Stimulated activated naive CD8-positive, alpha-beta T cell treated with anti-CD3 and anti-CD28 coated beads, Interleukin-15, amount 100 ng/mL, for 72 hours (primary cell): ENCODE measurements around the gene IL20RA.
A peak's percentile ranks its signal among the peaks of the same experiment; 100 is the strongest.

Experiments used
- ATAC-seq: fragments of 150-1000 bp; cut with Tn5 transposase; 2 replicates; pipeline ENCODE4 v1.10.0; 2021; ENCODE audit warnings: mild to moderate bottlenecking, moderate library complexity
- DNase-seq, 2 donors: peaks; one replicate each; pipeline ENCODE4 v3.0.0; 2021 to 2022
- H3K27ac Mint-ChIP-seq, 2 donors: one replicate each; pipeline ENCODE4 v1.8.0; 2022; ENCODE audit warnings: mild to moderate bottlenecking in 2 of 2, mixed read lengths in 2 of 2, moderate library complexity in 2 of 2
- H3K27me3 Mint-ChIP-seq: one replicate; pipeline ENCODE4 v1.8.0; 2022; ENCODE audit warnings: mixed read lengths
- H3K4me1 Mint-ChIP-seq: one replicate; pipeline ENCODE4 v1.8.0; 2022; ENCODE audit warnings: mild to moderate bottlenecking, mixed read lengths
- H3K4me3 Mint-ChIP-seq, 2 donors: one replicate each; pipeline ENCODE4 v1.8.0; 2022; ENCODE audit warnings: mild to moderate bottlenecking in 2 of 2, mixed read lengths in 2 of 2, moderate library complexity in 1 of 2
- H3K9me3 Mint-ChIP-seq, 2 donors: one replicate each; pipeline ENCODE4 v1.8.0; 2022; ENCODE audit warnings: mixed read lengths in 2 of 2

The IL20RA gene

DNA sequence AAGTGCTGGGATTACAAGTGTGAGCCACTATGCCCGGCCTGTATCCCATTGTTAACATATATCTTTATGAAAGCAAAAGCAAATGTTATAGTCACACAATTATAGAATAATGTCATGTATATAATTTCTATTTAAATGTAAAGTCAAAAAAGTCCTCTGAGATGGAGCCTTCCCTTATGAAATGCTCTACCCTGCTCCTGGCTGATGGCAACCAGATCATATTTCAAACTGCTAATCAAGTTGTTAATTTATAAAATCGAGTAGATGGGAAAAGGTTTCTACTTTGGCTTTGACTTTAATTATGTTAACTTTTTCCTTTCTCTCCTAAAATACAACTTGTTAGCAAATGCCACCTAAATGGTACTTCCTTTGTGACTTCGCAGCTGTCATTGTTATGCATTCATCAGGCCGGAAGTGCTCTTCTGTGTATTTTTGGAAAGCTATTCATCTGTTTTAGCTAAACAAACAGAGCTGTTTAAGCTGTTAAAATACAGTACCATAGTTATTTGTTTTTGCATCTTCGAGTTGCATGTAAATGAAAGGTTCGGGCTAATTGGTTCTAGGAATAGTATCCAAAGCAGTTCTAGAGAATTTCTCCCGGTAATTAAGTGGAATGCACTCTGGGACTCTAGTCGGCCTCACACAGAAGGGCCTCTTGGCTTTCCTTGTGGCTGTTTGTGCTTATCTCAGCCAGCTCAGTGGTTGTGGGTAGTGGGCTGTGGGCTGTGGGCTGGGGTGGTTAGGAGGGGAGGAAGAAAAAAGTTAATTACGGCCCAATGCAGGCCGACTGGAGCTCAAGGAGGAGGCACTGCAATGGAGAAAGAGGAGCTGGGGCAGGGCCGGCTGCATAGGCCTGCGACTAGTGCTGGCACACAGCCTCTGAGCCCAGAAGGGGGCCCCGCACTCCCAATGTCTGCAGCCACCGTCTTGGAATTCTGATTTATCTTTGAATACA is 87.9 kb downstream of the IL20RA start:
- no peaks in the 10 kb centered on the region for H3K9me3 Mint-ChIP-seq
- H3K27me3 Mint-ChIP-seq = peaks cover 32% of the 10 kb centered on the region
- H3K4me3 Mint-ChIP-seq = no peak overlapping the region
- peak overlapping the region; percentile 65 to 84 for H3K27ac Mint-ChIP-seq
- no peak for ATAC-seq
- H3K4me1 Mint-ChIP-seq = peaks cover 8% of the 10 kb centered on the region
- no peak for DNase-seq

DNA sequence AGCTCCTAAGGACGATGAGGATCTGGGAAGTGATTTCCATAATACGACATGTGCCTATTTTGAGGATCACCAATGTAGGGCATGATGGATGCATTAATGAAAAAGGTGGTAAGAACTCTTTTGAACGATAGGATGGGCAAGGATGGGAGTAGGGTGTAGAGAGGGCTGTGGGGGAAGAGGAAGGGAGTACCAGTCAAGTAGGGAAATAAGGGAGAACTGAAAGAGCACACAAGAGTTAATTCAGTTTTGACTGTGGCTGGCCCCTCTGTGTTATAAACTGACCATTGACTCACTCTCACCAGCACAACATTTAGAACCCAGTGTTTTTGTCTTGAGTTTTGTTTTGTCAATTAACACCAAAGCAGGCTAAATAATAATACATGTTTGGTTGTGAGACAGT is 89.6 kb downstream of the IL20RA start:
- ATAC-seq = no peak
- no peaks in the 10 kb centered on the region for H3K9me3 Mint-ChIP-seq
- H3K4me1 Mint-ChIP-seq = peaks cover 8% of the 10 kb centered on the region
- no peak overlapping the region for H3K4me3 Mint-ChIP-seq
- no peak for DNase-seq
- H3K27me3 Mint-ChIP-seq = peaks cover 28% of the 10 kb centered on the region
- H3K27ac Mint-ChIP-seq = no peak overlapping the region

DNA sequence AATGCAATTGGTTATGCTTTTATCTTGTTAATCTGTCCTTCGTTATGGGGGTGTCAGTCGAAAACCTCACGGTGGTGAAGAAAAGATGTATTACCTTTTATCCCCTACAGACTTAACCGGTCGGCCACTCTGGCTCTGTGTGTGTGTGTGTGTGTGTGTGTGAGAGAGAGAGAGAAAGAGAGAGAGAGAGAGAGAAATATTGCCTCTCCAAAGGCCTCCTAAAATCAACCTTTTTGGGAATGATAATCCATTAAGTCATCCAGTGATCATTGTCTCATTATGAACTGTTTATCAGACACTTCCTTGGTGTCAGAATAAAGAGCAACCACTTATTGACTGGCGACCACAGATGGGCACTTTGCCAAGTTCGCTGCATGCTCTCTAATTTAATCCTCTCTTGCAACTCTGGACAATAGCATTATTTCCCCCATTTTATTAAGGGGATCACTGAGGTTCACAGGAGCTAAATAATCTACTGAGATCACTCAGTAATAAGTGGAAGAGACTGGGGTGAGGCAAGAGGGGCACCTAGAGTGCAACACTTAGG is 92.0 kb downstream of the IL20RA start:
- no peak for ATAC-seq
- Mint-ChIP-seq H3K9me3 (no peaks in the 10 kb centered on the region), H3K27ac (no peak overlapping the region), H3K27me3 (peaks cover 16% of the 10 kb centered on the region), H3K4me1 (peaks cover 8% of the 10 kb centered on the region), H3K4me3 (no peak overlapping the region)
- no peak for DNase-seq

DNA sequence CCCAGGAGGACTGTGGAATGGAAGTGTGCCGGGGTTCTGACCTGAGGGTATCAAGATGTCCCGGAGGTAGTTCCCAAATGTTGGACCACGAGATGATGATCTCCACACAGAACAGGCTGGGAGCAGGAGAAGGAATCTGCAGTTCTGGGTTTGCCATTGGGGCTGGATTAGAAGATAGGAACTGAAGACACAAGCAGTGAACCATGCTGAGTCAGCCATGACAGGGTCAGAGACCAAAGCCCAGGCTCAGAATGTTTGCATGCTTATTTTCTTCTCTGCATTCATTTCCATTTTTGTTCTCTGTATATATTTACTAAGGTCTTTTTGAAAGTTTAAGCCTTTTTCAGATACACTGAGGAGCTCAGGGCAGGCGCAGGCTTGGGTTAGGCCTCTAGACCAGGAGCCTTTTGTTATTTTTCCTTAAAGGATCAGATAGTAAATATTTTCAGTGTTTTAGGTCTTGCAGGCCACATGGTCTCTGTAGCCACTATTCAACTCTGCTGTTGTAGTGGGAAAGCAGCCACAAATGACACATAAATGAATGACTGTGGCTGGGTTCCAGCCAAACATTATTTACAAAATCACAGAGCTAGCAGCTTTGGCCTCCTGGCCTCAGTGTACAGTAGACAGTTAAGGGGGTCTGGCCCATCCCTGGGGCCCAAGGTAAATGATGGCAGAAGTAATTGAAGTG is 94.2 kb downstream of the IL20RA start:
- Mint-ChIP-seq H3K4me3 (no peak overlapping the region), H3K27ac (no peak overlapping the region), H3K4me1 (no peaks in the 10 kb centered on the region), H3K9me3 (no peaks in the 10 kb centered on the region), H3K27me3 (peaks cover 8% of the 10 kb centered on the region)
- no peak for ATAC-seq
- DNase-seq = no peak
